ENCODE results near the gene NAA50. TPM values are rescaled to one million over a fixed set of nuclear protein-coding genes. Genes with fewer than 3 reads are reported as not detected.

NAA50 gene
- total and polyA plus RNA-seq, 4 donors = 27.8 to 82.7 (median 61.4) TPM

DNA sequence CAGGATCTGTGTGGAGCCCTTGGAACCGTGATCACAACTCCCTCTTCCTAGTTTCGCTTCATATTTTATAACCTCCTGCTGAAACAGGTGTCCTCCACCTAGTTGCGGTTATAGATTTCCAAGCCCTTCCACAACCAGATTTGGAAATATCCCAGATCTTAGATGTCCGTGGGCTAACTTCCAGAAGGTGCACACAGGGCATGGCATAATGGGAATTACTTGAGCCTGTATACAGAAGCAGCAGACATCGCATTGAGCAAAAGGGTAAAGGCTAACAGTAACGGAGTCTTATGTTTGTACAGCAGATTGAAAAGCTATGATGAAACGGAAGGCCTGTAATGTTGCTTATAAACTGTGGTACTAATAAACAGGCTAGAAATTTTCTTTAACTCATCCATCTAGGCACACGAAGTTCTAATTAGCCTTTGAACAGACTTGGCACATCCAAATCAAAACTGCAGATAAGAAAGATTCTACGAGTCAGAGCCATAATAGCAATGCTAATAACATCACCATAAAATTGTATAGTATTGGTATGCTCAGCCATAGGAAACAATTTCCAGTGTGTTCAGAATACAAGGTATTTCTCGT lies 48.5 kb downstream of the NAA50 start:
- Histone ChIP-seq H3K9me3 (ENCODE audit: control insufficient read depth in 4 of 4, insufficient read depth in 3 of 4, low read length in 3 of 4) (no peaks in the 10 kb centered on the region), H3K36me3 (ENCODE audit: control insufficient read depth in 4 of 4, insufficient read depth in 4 of 4, low read length in 4 of 4) (no peaks in the 10 kb centered on the region), H3K4me3 (peak overlapping the region; percentile 42), H3K27ac (ENCODE audit: low read depth in 1 of 2, low read length in 1 of 2) (peak overlapping the region; percentile 84 to 88), H3K4me1 (ENCODE audit: control insufficient read depth in 5 of 5, insufficient read depth in 5 of 5, low read length in 5 of 5) (peaks cover 0 to 27% (median 16%) of the 10 kb centered on the region in 5 donors), H3K27me3 (ENCODE audit: control insufficient read depth in 3 of 3, insufficient read depth in 3 of 3, low read length in 2 of 3) (no peaks in the 10 kb centered on the region), H3K9ac (ENCODE audit: insufficient read depth in 1 of 2, low read length in 2 of 2) (peak overlapping the region; percentile 37 to 99)
- DNase-seq = peak in 2 of 3 donors; percentile 62 to 68
- 9 to 10% methylated on average over 10 of the region's 10 CpGs for WGBS, 2 donors
- ATAC-seq (ENCODE audit: insufficient read depth, low FRiP score) = no peak
- TF ChIP-seq, protein P1, sequence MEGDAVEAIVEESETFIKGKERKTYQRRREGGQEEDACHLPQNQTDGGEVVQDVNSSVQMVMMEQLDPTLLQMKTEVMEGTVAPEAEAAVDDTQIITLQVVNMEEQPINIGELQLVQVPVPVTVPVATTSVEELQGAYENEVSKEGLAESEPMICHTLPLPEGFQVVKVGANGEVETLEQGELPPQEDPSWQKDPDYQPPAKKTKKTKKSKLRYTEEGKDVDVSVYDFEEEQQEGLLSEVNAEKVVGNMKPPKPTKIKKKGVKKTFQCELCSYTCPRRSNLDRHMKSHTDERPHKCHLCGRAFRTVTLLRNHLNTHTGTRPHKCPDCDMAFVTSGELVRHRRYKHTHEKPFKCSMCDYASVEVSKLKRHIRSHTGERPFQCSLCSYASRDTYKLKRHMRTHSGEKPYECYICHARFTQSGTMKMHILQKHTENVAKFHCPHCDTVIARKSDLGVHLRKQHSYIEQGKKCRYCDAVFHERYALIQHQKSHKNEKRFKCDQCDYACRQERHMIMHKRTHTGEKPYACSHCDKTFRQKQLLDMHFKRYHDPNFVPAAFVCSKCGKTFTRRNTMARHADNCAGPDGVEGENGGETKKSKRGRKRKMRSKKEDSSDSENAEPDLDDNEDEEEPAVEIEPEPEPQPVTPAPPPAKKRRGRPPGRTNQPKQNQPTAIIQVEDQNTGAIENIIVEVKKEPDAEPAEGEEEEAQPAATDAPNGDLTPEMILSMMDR (IDR thresholded peaks at IDR 0.05; ENCODE audit: control extremely low read depth, extremely low read depth) = no peak

DNA sequence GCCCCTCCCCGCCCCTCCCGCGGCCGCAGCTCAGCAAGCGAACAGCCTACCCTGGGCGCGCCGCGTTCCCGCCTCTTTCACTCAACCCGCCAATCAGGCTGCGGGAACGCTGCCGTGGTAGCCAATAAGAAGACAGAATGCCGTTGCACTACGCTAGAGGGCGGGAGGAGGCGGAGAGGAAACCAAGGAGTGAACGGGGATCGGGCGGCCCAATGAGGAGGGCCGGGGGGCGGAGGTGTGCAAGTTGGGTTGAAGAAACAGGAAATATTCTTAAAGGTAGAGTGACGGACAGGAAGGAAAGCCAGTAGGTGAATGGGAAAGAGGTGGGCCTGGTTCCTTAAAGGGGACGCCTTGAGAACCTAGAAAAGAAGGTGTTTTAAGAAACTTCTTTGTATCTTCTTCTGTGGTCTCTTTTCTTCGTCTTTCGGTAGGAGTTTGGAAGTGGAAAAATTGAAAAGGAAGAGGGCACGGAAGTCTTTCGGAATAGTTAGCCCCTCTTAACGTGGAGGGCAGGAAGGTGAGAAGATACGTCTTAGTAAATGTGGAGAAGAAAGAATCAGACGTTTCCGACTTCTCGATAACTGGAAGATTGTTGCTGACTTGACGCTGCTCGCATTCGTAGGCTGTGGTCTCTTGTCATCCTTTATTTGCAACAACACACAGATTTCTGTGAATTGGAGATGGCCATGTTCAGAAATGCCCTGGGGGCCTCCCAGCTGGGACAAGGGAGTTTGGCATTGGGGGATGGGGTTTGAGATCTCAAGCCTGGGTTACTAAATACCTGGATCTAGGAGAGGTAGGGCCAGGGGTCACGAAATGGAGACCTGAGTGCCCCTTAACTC lies 49.2 kb downstream of the NAA50 start:
- H3K36me3 ChIP-seq (ENCODE audit: control insufficient read depth in 4 of 4, insufficient read depth in 4 of 4, low read length in 4 of 4) = no peaks in the 10 kb centered on the region
- DNase-seq = peak; percentile 100
- H3K27ac ChIP-seq (ENCODE audit: low read depth in 1 of 2, low read length in 1 of 2) = peak overlapping the region; percentile 84 to 88
- no peaks in the 10 kb centered on the region for H3K27me3 ChIP-seq (ENCODE audit: control insufficient read depth in 3 of 3, insufficient read depth in 3 of 3, low read length in 2 of 3)
- H3K4me1 ChIP-seq (ENCODE audit: control insufficient read depth in 5 of 5, insufficient read depth in 5 of 5, low read length in 5 of 5) = peaks cover 0 to 27% (median 16%) of the 10 kb centered on the region in 5 donors
- peak; percentile 93 for ATAC-seq (ENCODE audit: insufficient read depth, low FRiP score)
- 0 to 1% methylated on average over 33 to 38 of the region's 38 CpGs for WGBS, 2 donors
- H3K9me3 ChIP-seq (ENCODE audit: control insufficient read depth in 4 of 4, insufficient read depth in 3 of 4, low read length in 3 of 4) = no peaks in the 10 kb centered on the region
- TF ChIP-seq, protein P1 (IDR thresholded peaks at IDR 0.05; ENCODE audit: control extremely low read depth, extremely low read depth) = no peak
- H3K9ac ChIP-seq (ENCODE audit: insufficient read depth in 1 of 2, low read length in 2 of 2) = peak overlapping the region; percentile 37 to 99
- H3K4me3 ChIP-seq = peak overlapping the region; percentile 93

DNA sequence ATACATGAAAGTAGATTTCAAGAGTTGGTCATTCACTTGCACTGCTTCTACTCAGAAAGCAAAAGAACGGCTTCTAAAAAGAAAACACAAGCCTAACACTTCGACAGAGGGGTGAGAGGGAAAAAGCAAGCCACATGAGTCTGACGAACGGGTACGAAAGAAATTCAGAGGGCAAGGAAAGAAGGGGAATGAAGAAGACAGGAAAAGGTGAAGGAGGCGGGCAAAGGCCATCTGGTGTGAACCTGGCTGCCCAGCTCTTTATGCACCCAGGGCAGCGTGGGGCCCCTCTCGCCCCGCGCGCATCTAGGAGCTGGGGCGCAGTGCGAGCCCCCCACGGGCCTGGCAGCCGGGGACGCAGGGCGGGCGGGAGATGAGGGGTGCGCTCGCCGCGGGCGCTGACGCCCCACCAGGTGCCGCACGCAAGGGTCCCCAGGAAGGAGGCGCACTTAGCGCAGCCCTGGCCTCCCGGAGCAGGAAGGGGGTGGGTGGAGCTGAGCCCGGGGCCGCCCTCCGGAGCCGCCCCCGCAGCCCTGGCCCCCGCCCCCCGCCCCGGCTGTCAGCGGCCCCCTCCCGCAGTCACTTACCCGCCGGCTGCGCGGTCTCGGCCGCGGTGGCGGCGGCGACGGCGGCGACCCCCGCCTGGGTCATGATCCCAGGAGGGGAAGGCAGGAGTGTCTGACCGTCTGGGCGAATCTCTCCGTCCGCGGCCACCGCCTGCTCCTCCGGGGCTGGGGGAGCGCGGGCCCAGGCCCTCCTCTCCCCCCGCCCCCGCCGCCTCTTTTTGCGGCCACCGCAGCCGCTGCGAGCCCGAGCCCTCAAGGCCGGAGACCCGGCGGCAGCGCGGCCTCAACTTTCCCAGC lies 50.0 kb downstream of the NAA50 start, which contains the start of gene USF3:
USF3 (minus strand) TSS at position 857 of the 860 bp plus-strand sequence. CDS start 21,764 bp downstream, outside the sequence.
- H3K27ac ChIP-seq (ENCODE audit: low read depth in 1 of 2, low read length in 1 of 2) = peak within 1 kb of the TSS; percentile 99
- DNase-seq (peak; percentile 80 to 85 (median 81)), ATAC-seq (ENCODE audit: insufficient read depth, low FRiP score) (peak; percentile 87)

More for the DNA sequence above, 50.0 kb downstream of the NAA50 start, which contains the start of gene USF3:
- TF ChIP-seq, protein P1 (IDR thresholded peaks at IDR 0.05; ENCODE audit: control extremely low read depth, extremely low read depth) = no peak
- no peaks in the 10 kb centered on the region for H3K27me3 ChIP-seq (ENCODE audit: control insufficient read depth in 3 of 3, insufficient read depth in 3 of 3, low read length in 2 of 3)
- H3K36me3 ChIP-seq (ENCODE audit: control insufficient read depth in 4 of 4, insufficient read depth in 4 of 4, low read length in 4 of 4) = no peaks in the 10 kb centered on the region
- no peaks in the 10 kb centered on the region for H3K9me3 ChIP-seq (ENCODE audit: control insufficient read depth in 4 of 4, insufficient read depth in 3 of 4, low read length in 3 of 4)
- H3K9ac ChIP-seq (ENCODE audit: insufficient read depth in 1 of 2, low read length in 2 of 2) = peak within 1 kb of the TSS; percentile 91 to 99
- H3K4me1 ChIP-seq (ENCODE audit: control insufficient read depth in 5 of 5, insufficient read depth in 5 of 5, low read length in 5 of 5) = peaks cover 0 to 27% (median 16%) of the 10 kb centered on the region in 5 donors
- 1% methylated on average over 28 to 75 of the region's 75 CpGs for WGBS, 2 donors
- H3K4me3 ChIP-seq = peak within 1 kb of the TSS; percentile 93

Data from lung (tissue), 12 donors.